Epithelial cell of esophagus (primary cell): ENCODE measurements around the gene ADORA2A.

Experiments
- DNase-seq: peaks from one replicate; pipeline ENCODE4 v3.0.0; 2010; ENCODE audit warnings: low read depth
- H3K4me3 ChIP-seq: 2 replicates; pipeline ENCODE4 v1.5.1; 2011; ENCODE audit warnings: mild to moderate bottlenecking, low read length, control low read depth
- TF ChIP-seq, protein P1 (sequence below): IDR thresholded peaks from 2 replicates; pipeline ENCODE4 v1.5.1; 2011; ENCODE audit warnings: low read depth, mild to moderate bottlenecking, low read length, control low read depth, inconsistent platforms; ENCODE audit not compliant: insufficient read depth; ENCODE audit errors: missing control alignments

Gene ADORA2A

DNA sequence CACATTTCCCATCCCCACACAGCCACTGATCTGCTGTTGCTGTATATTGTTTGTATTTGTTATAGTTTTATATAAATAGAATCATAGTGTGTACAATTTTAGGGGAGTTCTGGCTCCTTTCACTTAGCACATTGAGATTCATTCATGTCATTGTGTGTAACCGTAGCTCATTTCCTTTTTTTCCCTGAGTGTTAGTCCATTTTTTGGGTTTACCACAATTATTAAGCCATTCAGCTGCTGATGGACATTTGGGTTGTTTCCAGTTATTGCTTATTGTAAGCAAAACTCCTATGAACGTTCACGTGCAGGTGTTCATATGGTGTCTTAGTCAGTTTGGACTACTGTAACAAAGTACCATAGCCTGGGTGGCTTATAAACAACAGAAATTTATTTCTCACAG lies 33.6 kb upstream of the ADORA2A start:
- no peak for DNase-seq
- H3K4me3 ChIP-seq: no peak overlapping the region
- TF ChIP-seq, protein P1, sequence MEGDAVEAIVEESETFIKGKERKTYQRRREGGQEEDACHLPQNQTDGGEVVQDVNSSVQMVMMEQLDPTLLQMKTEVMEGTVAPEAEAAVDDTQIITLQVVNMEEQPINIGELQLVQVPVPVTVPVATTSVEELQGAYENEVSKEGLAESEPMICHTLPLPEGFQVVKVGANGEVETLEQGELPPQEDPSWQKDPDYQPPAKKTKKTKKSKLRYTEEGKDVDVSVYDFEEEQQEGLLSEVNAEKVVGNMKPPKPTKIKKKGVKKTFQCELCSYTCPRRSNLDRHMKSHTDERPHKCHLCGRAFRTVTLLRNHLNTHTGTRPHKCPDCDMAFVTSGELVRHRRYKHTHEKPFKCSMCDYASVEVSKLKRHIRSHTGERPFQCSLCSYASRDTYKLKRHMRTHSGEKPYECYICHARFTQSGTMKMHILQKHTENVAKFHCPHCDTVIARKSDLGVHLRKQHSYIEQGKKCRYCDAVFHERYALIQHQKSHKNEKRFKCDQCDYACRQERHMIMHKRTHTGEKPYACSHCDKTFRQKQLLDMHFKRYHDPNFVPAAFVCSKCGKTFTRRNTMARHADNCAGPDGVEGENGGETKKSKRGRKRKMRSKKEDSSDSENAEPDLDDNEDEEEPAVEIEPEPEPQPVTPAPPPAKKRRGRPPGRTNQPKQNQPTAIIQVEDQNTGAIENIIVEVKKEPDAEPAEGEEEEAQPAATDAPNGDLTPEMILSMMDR: no peak

DNA sequence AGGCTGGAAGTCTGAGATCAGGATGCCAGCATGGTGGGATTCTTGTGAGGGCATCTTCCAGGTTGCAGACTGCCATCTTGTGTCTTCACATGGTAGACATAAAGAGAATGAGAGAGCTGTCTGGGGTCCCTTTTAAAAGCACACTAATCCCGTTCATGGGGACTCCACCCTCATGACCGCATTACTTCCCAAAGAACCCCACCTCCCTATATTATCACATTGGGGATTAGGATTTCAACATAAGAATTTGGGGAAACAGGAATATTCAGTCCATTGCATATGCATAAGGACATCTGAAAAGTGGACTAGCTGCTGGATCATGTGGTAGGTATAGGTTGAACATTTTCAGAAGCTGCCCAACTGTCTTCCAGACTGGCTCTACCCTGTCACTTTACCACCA lies 33.1 kb upstream of the ADORA2A start:
- DNase-seq: no peak

DNA sequence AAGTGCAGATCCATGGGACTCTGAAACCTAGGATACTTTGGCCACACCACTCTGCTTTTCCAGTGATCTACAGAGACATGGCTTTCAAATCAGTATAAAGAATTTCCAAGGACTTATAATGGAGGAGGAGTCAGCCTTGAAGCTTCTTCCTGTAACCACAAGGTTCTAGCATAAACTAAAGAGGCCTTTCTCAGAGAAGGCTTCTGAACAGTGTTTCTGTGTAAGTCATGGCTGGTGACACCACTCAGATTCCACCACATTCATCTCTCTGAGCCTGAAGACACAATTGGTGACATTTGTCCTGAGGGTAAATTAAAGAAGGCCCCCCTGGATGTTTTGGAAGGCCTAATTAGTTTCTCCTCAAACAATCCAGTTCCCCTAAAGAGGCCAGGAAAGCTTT lies 29.0 kb upstream of the ADORA2A start:
- DNase-seq: no peak
- TF ChIP-seq, protein P1: no peak
- no peak overlapping the region for H3K4me3 ChIP-seq

More for the DNA sequence above, 33.1 kb upstream of the ADORA2A start:
- no peak overlapping the region for H3K4me3 ChIP-seq
- TF ChIP-seq, protein P1: no peak

DNA sequence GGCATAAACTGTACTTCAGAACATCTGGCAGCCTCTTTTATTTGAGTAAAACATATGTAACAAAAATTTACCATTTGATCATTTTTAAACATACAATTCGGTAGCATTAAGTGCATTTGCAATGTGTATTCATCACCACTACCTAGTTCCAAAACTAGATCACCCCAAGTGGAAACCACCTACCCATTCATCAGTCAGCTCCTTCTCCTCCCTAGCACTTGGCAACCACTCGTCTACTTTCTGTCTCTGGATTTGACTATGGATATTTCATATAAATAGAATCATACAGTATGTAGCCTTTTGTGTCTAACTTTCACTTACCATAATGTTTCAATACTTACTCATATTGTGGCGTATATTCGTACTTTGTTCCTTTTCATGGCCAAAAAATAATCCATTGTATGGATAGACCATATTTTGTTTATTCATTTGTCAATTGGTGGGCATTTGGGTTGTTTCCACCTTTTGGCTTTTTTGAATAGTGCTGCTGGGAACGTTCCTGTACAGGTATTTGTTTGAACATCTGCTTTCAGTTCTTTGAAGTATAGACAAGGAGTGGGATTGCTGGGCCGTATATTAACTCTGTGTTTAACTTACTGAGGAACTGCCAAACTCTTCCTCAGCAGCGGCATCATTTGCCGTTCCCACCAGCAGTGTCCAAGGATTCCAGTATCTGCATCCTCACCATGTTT lies 27.2 kb upstream of the ADORA2A start:
- no peak overlapping the region for H3K4me3 ChIP-seq
- TF ChIP-seq, protein P1: no peak
- no peak for DNase-seq

DNA sequence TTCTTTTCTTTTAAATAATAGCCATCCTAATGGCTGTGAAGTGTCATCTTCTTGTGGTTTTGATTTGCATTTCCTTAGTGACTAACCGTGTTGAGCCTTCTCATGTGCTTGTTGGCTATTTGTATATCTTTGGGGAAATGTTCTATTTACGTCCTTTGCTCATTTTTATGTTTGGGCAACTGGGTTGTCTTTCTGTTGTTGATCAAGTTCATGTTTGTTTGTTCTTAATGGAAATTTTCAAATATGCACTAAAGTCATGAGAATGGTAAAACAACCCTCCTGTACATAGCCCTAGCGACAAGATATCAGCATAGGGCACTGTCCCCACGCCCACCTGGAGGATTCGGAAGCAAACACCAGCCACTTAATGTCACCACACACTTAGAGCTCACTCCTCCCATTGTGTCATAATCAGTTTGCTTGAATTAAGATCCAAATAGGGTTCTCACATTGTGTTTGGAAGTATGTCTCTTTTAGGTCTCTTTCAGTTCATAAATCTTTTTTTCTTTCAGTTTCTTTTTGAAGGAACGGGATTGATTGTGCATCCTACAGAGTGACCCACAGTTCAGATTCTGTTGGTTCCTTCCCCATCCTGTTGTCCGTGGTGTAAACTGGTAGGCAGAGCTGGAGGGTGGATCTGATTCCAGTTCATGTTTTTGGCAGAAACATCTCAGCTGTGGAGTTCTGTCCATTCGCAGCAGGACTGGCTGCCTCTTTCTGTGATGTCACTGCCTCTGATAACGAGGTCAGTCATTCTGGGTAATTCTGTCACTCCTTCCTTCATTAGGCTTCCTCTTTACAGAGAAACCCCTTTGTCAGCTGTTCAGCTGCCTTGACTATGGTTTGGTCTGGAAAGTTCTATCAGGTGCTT lies 26.4 kb upstream of the ADORA2A start:
- no peak for DNase-seq
- H3K4me3 ChIP-seq: no peak overlapping the region
- TF ChIP-seq, protein P1: no peak

DNA sequence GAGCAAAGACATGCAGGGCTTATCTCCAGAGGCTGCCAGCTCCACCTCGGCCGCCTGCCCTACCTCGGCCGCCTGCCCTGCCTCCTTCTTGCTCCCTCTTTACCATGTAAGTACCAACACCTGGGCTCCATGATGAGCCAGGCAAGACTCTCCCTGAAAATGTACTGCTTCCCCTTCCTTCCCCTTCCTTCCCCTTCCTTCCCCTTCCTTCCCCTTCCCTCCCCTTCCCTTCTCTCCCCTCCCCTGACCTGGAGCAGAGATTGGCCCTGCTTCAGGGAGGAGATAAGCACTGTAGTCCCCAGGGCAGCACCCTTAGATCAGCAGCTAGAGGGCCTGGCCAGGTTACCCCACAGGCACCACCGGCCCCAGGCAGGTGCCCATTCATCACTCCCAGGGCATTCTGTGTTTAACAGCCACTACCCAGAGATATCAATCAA lies 25.4 kb upstream of the ADORA2A start:
- DNase-seq: no peak
- H3K4me3 ChIP-seq: no peak overlapping the region
- TF ChIP-seq, protein P1: no peak
